Panc1 (cell line): ENCODE data around the gene TAAR9. TPM values are rescaled to one million over a fixed set of nuclear protein-coding genes. Genes with fewer than 3 reads are reported as not detected.

Source experiments
- ATAC-seq: fragments of 200-7000 bp; cut with Tn5 transposase; 2 replicates; pipeline ENCODE4 v1.9.1; 2020; ENCODE audit warnings: mild to moderate bottlenecking, moderate library complexity
- BruUV-seq: library from RNA; stranded (reverse); fragments of 400-500 nt; replicated peaks from 2 replicates; lab custom pipeline; 2021; lab: Mats Ljungman, UMichigan
- CTCF ChIA-PET: fragments of 300-600 bp; sonication (Branson Sonifier 250); formaldehyde crosslinking; loops from one replicate; lab custom pipeline; 2022; ENCODE audit warnings: antibody characterized with exemption; lab: Charles Lee
- POLR2A ChIA-PET: fragments of 300-600 bp; sonication (Branson Sonifier 250); formaldehyde crosslinking; loops from one replicate; lab custom pipeline; 2022; ENCODE audit warnings: antibody characterized with exemption; lab: Charles Lee
- DNase-seq: peaks from one replicate; pipeline ENCODE4 v3.0.0-alpha.2; 2010; ENCODE audit warnings: low read depth, low spot score
- H3K27ac ChIP-seq: 2 replicates; pipeline ENCODE4 v1.5.1; 2011; ENCODE audit warnings: mild to moderate bottlenecking, low read length, inconsistent platforms
- H3K27me3 ChIP-seq: fragments of 200-500 bp; sonication (Bioruptor generic); 2 replicates; pipeline ENCODE4 v1.6.0; 2014; ENCODE audit warnings: low read length, inconsistent platforms; ENCODE audit not compliant: control insufficient read depth, insufficient read depth
- H3K36me3 ChIP-seq: fragments of 200-500 bp; sonication (Bioruptor generic); 2 replicates; pipeline ENCODE4 v1.5.1; 2014; ENCODE audit warnings: inconsistent platforms, mild to moderate bottlenecking, low read length, moderate library complexity; ENCODE audit not compliant: control insufficient read depth, insufficient read depth
- H3K4me1 ChIP-seq: 2 replicates; pipeline ENCODE4 v1.5.1; 2011; ENCODE audit warnings: inconsistent platforms, mild to moderate bottlenecking, low read length, moderate library complexity; ENCODE audit not compliant: control insufficient read depth, insufficient read depth
- H3K4me3 ChIP-seq, 2 experiments: 2 replicates each; pipeline ENCODE4 v1.5.1; 2011 to 2012; ENCODE audit warnings: low read depth in 2 of 2, low read length in 2 of 2, mild to moderate bottlenecking in 2 of 2, inconsistent platforms in 1 of 2, moderate library complexity in 1 of 2
- H3K9me3 ChIP-seq: fragments of 200-500 bp; sonication (Bioruptor generic); 2 replicates; pipeline ENCODE4 v1.5.1; 2014; ENCODE audit warnings: low read depth, mild to moderate bottlenecking, inconsistent platforms, low read length, moderate library complexity; ENCODE audit not compliant: control insufficient read depth, insufficient read depth
- POLR2AphosphoS5 ChIP-seq: IDR thresholded peaks from 2 replicates; pipeline ENCODE4 v1.6.1; 2012; ENCODE audit warnings: mild to moderate bottlenecking, low read depth, low read length, moderate library complexity
- SIN3A ChIP-seq: IDR thresholded peaks from 2 replicates; pipeline ENCODE4 v1.6.1; 2012; ENCODE audit warnings: low read depth, mild to moderate bottlenecking, low read length, moderate library complexity, borderline replicate concordance; ENCODE audit not compliant: insufficient read depth
- TCF7L2 ChIP-seq: IDR thresholded peaks from 2 replicates; pipeline ENCODE4 v1.6.1; 2011; ENCODE audit warnings: mild to moderate bottlenecking, low read depth, low read length, inconsistent platforms
- in situ Hi-C: cut with HindIII; loops from 2 replicates; pipeline ENCODE4 v1.10.0; 2016; ENCODE audit warnings: low sequenced_read_pairs, low pct_unique_long_range_greater_than_20kb
- intact Hi-C: fragments of 100-400 bp; cut with micrococcal nuclease; formaldehyde crosslinking; loops from one replicate; pipeline ENCODE4 v1.10.0; 2022; ENCODE audit not compliant: unreplicated experiment
- total RNA-seq: library from RNA; stranded (reverse); gene quantifications from one replicate; pipeline ENCODE4 v1.2.1, GENCODE V29; 2021; ENCODE audit not compliant: unreplicated experiment
- TF ChIP-seq, protein P1 (sequence below): fragments of 450-650 bp; IDR thresholded peaks from 2 replicates; pipeline ENCODE4 v1.5.1; 2017; ENCODE audit warnings: mild to moderate bottlenecking
- TF ChIP-seq, protein P2 (sequence below), 2 experiments: IDR thresholded peaks; 2 replicates each; pipeline ENCODE4 v1.6.1; 2011 to 2012; ENCODE audit warnings: low read depth in 2 of 2, control low read depth in 1 of 2, low read length in 1 of 2, mild to moderate bottlenecking in 1 of 2, moderate library complexity in 1 of 2; ENCODE audit not compliant: insufficient read depth in 1 of 2

TAAR9 gene
- total RNA-seq, 1 experiment from 2014 or later: not detected

DNA sequence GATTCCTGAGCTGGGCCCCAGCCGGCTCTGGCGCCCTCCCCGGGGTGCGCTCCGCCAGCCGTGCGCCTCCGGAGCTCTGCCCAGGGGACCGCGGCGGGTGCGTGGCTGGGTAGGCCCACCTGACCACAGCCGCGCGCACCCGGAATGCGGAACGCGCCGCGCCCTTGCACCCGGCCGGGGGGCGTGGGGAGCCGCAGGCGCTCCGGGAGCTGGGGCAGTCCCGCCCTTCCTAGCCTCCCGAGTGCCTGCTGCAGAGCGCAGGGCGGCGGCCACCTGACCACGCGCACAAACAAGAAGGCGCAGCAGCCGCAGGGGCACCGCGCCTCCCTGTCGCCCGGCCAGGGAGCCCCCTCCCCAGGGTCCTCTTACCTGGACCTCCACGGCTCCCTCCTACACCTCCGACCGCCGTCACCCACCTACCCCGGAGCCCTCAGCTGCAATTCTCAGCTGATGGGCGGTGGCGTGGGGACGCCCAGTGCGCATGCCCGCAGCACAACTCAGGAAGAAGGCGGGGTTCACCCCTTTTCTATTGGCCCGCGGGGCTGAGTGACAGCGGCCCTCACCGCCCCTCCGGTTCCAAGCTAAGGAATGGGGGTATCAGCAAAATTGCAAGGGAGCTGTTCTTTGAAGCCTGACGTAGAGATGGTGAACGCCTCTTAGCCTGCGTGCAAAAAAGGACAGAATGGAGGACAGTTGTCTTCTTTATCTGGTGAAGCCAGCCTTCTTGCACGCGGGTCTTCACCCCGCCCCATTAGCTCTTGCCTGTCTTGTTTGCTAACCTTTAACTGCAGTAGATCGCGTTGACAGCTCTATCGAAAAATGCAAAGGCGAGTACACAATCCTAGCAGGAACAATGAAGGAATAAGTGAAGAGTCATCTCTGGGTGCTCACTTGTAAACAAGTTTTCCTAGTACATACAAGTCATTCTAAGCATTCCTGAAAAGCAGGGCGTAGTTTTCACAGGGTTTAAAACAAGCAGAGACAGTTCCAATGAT lies 25.1 kb upstream of the TAAR9 start, which contains the start of gene STX7:
STX7 (minus strand) TSS at position 479 of the 995 bp plus-strand sequence. CDS start 9,586 bp downstream, outside the sequence.
- TF ChIP-seq, protein P1, sequence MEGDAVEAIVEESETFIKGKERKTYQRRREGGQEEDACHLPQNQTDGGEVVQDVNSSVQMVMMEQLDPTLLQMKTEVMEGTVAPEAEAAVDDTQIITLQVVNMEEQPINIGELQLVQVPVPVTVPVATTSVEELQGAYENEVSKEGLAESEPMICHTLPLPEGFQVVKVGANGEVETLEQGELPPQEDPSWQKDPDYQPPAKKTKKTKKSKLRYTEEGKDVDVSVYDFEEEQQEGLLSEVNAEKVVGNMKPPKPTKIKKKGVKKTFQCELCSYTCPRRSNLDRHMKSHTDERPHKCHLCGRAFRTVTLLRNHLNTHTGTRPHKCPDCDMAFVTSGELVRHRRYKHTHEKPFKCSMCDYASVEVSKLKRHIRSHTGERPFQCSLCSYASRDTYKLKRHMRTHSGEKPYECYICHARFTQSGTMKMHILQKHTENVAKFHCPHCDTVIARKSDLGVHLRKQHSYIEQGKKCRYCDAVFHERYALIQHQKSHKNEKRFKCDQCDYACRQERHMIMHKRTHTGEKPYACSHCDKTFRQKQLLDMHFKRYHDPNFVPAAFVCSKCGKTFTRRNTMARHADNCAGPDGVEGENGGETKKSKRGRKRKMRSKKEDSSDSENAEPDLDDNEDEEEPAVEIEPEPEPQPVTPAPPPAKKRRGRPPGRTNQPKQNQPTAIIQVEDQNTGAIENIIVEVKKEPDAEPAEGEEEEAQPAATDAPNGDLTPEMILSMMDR: 0 out of 2 replicates have a peak, but pooled peaks have one; percentile 3
- TF ChIP-seq, protein P2, sequence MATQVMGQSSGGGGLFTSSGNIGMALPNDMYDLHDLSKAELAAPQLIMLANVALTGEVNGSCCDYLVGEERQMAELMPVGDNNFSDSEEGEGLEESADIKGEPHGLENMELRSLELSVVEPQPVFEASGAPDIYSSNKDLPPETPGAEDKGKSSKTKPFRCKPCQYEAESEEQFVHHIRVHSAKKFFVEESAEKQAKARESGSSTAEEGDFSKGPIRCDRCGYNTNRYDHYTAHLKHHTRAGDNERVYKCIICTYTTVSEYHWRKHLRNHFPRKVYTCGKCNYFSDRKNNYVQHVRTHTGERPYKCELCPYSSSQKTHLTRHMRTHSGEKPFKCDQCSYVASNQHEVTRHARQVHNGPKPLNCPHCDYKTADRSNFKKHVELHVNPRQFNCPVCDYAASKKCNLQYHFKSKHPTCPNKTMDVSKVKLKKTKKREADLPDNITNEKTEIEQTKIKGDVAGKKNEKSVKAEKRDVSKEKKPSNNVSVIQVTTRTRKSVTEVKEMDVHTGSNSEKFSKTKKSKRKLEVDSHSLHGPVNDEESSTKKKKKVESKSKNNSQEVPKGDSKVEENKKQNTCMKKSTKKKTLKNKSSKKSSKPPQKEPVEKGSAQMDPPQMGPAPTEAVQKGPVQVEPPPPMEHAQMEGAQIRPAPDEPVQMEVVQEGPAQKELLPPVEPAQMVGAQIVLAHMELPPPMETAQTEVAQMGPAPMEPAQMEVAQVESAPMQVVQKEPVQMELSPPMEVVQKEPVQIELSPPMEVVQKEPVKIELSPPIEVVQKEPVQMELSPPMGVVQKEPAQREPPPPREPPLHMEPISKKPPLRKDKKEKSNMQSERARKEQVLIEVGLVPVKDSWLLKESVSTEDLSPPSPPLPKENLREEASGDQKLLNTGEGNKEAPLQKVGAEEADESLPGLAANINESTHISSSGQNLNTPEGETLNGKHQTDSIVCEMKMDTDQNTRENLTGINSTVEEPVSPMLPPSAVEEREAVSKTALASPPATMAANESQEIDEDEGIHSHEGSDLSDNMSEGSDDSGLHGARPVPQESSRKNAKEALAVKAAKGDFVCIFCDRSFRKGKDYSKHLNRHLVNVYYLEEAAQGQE (IDR thresholded peaks at IDR 0.05; ENCODE audit: insufficient read depth in 1 of 2, low read depth in 2 of 2, low read length in 1 of 2): no peak
- TF ChIP-seq POLR2AphosphoS5: peak; percentile 71
- no peak for TF ChIP-seq TCF7L2
- peak; percentile 71; the same call in 1 of the 2 replicates for TF ChIP-seq SIN3A
- ATAC-seq (peak; percentile 99), DNase-seq (peak; percentile 47)
- Histone ChIP-seq H3K4me3 (peak within 1 kb of the TSS; percentile 71 to 81), H3K27ac (peak within 1 kb of the TSS; percentile 82), H3K27me3 (peaks cover 15% of the 10 kb centered on the region; the same call in 1 of the 2 replicates), H3K9me3 (no peaks in the 10 kb centered on the region), H3K36me3 (peaks cover 5% of the 10 kb centered on the region; the same call in 1 of the 2 replicates), H3K4me1 (peaks cover 20% of the 10 kb centered on the region)
- in situ Hi-C loops (no loop called here), intact Hi-C loops (no loop called here)
- BruUV-seq: no TSS peak
- POLR2A ChIA-PET: interaction anchor here (0.5 to 0.7 kb wide), 3 partner anchors 218 to 587 kb away, joined by 3 to 5 read pairs (median 5); no protein-coding TSS in a partner anchor
- CTCF ChIA-PET: interaction anchor here (0.7 kb wide), 1 partner anchor 239 kb away, joined by 3 read pairs; no protein-coding TSS in a partner anchor

DNA sequence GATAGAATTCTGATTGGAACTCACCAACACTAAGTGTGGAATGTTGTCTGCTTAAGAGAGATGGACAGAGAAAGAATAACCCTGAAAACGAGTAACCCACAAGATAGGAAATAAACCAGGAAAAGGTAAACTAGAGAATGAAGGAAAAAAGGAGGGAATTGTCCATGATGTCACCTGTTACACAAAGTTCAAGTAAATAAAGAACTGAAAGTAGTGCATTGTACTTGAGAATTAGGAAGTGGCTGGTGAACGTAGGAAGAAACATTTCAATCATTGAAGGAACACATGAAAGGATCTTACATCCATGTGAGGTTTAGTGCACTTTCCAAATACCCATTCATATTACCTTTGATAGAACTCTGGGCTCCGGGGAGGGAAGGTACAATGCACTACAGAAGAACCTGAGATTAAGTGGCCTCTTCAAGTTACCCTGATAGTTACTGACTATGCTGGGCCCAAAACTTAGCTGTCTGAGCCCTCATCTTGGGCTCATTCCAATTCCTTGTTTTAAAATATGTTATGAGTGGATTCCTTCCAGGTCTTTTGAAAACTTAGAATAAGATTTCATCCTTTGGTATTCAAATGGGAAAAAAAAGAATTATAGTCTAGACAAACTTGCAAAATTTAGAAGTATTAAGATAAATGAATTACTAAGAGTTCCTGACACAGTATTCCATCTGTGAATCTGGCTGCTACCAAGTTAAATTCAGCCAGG lies 24.1 kb upstream of the TAAR9 start:
- no peak for TF ChIP-seq TCF7L2
- TF ChIP-seq, protein P2 (IDR thresholded peaks at IDR 0.05; ENCODE audit: insufficient read depth in 1 of 2, low read depth in 2 of 2, low read length in 1 of 2): no peak
- TF ChIP-seq, protein P1: no peak
- TF ChIP-seq POLR2AphosphoS5: no peak
- no peak for TF ChIP-seq SIN3A
- CTCF ChIA-PET: no interaction called here
- no TSS peak for BruUV-seq
- Histone ChIP-seq H3K27me3 (peaks cover 20% of the 10 kb centered on the region; the same call in 1 of the 2 replicates), H3K4me1 (peaks cover 20% of the 10 kb centered on the region), H3K9me3 (no peaks in the 10 kb centered on the region), H3K36me3 (peaks cover 5% of the 10 kb centered on the region; the same call in 1 of the 2 replicates), H3K27ac (no peak overlapping the region), H3K4me3 (no peak overlapping the region)
- DNase-seq (no peak), ATAC-seq (no peak)
- intact Hi-C loops: no loop called here
- in situ Hi-C loops: no loop called here
- POLR2A ChIA-PET: no interaction called here
